TTC549 (cell line): ENCODE measurements around the gene TGDS.

Source experiments
- FAIRE-seq: peaks from 2 replicates; lab custom pipeline; 2012; peaks lifted over from hg19 to GRCh38; lab: Jason Lieb, UNC

Gene TGDS

DNA sequence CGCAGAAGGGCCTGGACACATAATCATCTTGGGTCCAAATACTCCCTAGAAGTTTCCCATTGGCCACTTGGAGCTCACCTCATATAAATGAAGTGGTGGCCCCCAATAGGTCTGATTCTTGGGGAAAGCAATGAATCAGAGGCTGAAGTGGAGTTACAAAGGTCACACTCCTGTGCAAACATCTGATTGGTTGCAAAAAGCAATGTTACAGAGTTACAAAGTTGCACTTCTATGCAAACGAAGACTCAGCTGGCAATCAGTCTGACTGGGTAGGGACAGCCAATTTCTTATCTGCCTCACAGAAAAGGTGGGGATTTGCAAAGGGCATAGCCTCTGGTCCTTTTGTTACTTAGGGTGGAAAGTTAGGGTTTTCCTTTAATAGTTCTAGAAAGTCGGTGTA is 3.9 kb upstream of the TGDS start:
- no peak for FAIRE-seq

DNA sequence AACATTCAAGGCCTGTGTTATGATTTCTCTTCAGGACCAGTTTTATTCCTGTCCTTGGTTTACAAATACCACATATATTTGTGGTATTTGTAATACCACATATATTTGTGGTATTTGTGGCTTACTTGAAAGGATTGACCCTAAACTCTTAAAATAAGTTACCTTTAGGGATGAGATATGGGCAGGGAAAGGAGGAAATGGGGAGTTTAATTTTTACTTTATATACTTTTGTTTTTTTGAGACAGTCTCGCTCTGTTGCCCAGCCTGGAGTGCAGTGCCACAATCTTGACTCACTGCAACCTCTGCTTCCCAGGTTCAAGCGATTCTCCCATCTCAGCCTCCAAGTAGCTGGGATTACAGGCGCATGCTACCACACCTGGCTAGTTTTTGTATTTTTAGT is 2.3 kb upstream of the TGDS start:
- FAIRE-seq = no peak

- FAIRE-seq = no peak
Observed at GRCh38 chr13:94596575-94596971, 621 bp upstream of the TGDS start.

GRCh38 chr13:94595001-94595949 is 677 bp downstream of the TGDS start:
- FAIRE-seq = no peak

DNA sequence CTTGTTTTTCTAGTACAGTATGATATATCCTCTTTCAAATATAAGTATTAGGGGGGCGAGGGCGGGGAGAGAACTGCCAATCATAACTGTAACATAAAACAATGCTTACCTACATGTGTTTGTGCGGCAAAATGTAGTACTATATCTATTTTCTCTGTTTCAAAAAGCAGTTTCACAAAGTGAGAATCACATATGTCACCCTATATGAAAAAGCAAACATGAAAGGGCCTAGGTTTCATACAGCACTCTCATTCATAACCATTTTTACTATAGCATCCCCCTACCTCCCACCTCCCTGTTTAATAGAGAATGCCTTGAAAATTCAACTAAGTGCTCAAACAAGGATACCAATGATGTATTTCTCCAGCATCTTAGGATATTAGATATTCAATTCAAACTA is 5.2 kb downstream of the TGDS start:
- no peak for FAIRE-seq

- no peak for FAIRE-seq
Observed at GRCh38 chr13:94588541-94588940, 7.4 kb downstream of the TGDS start.

- FAIRE-seq = no peak
Observed at GRCh38 chr13:94586371-94586770, 9.6 kb downstream of the TGDS start.

DNA sequence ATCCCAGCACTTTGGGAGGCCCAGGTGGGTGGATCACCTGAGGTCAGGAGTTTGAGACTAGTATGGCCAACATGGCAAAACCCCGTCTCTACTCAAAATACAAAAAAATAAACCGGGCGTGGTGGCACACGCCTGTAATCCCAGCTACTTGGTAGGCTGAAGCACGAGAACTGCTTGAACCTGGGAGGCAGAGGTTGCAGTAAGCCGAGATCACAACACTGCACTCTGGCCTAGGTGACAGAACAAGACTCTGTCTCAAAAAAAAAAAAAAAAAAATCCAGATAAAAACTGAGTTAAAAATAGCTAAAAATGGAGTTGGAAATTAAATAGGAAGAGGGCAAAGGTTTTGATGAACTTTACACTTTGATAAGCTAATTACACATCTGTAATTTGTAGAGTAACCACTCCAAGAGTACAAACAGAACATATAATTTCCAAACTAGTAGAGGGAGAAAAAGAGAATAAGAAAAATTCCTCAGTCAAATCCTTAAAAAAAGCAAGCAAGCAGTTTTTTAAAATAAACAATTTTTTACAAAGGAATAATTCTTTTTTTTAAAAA is 10.3 kb downstream of the TGDS start:
- FAIRE-seq = no peak

GRCh38 chr13:94583926-94584325 is 12.0 kb downstream of the TGDS start:
- FAIRE-seq = no peak

DNA sequence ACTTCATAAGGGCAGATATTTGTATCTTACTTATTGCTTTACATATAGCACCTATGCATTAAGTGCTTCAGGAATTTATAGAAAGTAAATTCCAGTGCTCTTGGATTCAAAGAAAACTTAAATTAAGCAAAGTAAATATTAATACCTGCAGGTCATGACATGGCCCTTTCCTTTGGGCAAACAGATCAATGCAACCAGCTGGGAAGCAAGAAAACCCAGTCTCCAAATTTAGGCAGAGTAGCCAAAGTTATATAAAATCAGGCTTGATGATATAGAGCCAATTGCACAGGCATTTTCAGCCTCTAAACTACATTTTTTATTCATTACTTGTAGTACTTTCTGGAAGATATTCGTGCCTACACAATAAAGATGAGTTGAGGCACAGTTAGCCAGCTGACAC is 16.9 kb downstream of the TGDS start:
- no peak for FAIRE-seq

DNA sequence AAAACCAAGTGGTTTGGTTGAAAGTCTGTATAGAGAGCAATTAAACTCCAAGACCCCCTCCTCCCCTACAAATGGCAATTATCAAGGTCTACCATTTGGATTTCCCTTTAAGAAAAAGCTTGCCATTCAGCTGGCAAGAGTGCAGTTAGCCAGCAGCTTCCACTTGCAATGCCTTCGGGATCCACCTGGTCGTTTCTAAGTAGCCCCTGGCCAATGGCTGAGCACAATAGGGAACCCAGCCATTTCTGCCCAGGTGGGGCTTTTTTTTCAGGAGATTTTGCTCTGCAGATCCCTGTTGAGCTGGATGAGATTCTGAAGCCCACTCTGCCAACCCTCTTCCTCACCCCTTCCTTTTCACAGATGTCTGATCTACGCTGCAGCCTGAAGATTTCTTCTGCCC is 26.3 kb downstream of the TGDS start:
- no peak for FAIRE-seq

DNA sequence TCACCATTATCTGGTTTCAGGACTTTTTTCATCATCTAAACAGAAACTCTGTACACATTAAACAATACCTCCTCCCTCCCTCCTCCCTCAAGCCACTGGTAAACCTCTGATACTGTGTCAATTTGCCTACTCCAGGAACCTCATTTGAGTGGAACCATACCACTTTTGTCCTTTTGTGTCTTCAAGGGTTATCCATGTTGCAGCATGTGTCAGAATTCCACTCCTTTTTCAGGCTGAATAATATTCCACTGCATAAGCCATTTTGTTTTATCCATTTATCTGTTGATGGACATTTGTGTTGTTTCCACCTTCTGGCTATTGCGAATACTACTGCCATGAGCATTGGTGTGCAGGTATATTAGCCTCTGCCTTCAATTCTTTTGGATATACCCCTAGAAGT is 27.5 kb downstream of the TGDS start:
- no peak for FAIRE-seq

GRCh38 chr13:94567581-94567980 is 28.4 kb downstream of the TGDS start:
- FAIRE-seq = no peak

DNA sequence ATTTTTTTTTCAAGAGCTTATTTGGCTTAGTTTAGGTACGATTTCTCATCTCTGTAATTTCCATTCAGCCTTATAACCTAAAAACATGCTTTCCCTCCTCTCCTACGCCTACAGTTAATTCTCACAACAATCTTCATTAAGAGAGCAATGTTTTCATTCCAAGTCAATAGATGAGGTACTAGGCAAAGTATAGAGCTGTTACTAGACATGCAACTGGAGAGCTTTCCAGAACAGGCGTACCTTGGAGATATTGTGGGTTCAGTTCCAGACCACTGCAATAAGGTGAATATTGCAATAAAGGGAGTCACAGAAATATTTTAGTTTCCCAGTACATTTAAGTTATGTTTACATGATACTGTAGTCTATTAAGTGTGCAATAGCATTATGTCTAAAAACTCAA is 34.8 kb downstream of the TGDS start:
- FAIRE-seq = no peak

GRCh38 chr13:94560116-94560515 is 35.8 kb downstream of the TGDS start:
- no peak for FAIRE-seq

GRCh38 chr13:94559222-94559795 is 36.6 kb downstream of the TGDS start:
- no peak for FAIRE-seq

DNA sequence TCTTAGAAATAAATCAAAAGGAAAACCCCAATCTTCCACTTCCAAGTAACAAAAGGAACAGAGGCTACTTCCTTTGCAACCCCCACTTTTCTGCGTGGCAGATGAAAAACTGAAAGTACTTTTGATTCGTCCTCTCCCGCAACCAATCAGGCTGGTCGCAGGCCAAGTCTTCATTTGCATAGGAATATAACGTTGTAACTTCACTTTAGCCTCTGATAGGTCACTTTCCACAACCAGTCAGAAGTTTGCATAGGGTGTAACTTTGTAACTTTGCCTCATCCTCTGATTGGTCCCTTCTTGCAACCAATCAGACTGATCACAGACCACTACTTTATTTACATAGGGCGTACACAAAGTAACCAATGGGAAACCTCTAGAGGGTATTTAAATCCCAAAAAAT is 37.2 kb downstream of the TGDS start:
- FAIRE-seq = no peak

- no peak for FAIRE-seq
Observed at GRCh38 chr13:94557684-94558235, 38.2 kb downstream of the TGDS start.

GRCh38 chr13:94556621-94557020 is 39.3 kb downstream of the TGDS start:
- FAIRE-seq = no peak

DNA sequence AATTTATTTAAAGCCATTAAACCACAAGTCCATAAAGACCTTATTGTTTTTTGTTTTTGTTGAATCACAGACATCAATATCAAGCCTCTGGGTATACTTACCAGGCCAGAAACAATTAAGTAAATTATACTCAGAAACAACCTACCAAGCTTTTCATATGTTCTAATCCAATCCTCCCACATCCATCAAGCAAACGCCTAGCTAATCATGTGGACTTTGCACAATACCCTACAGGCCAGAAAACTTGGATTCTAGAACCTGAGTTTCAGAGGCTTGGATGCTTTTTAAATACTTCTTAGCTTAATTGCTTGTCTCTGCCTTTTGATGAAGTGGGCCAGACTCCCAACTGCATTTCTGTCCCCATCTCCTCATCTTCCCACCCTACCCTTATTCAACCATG is 39.9 kb downstream of the TGDS start:
- no peak for FAIRE-seq

GRCh38 chr13:94553766-94554165 is 42.2 kb downstream of the TGDS start:
- FAIRE-seq = no peak

GRCh38 chr13:94552095-94552494 is 43.9 kb downstream of the TGDS start:
- FAIRE-seq = no peak

- FAIRE-seq = no peak
Observed at GRCh38 chr13:94550062-94550738, 45.8 kb downstream of the TGDS start.
